Measurements from ENCODE around the gene ZNF500.
"Not testable (repeated sequence)": the region's sequence is repeated elsewhere in the genome, so short reads cannot be mapped to it uniquely, and the experiment has no call there.

Gene ZNF500

DNA sequence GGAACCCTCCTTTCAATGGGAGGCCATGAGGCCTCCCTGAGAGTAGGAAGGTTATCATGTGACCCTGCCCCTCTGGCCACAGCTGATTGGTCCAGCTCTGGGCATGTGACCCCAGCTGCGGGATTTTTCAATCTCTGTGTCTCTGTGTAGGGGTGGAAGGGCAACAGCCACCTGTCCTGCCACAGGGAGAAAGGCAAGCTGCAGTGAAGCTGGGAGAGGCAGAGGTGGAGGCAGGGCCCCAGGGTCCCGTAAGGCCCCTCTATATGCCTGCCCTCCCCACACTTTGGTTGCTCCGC, 21.7 kb downstream of the ZNF500 start:
- DNase-seq (ENCODE audit: low read depth in 2 of 2), result no peak

DNA sequence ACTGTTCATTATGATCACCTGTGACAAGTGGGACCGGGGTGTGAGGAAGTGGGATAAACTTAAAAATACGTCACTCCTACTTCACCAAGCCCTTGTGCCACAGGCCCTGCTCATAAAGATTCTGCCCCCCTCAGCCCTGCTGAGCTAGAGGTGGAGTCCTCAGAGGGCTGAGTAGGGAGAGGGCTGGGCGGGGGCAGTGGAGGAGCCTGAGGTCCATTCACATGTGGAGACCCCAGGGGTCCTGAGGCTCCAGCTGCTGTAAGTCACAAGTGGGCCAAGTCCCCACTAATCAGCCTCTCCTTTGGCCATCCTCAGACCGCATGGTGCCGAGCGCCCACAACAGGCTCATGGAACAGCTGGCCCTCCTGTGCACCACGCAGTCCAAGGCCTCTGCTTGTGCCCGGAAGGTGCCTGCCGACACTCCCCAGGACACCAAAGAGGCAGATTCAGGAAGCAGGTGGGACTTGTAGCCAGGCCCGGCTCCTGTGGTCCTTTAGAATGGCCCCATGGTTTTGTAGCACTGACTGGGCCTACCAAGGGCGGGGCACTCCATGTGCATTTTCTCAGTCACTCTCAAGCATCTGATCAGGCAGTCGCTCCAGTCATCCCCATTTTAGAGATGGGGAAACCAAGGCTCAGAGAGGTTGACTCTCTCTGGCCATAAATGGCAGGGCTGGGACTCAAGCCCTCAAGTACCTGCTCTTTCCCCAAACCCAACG, 22.2 kb downstream of the ZNF500 start:
- DNase-seq (ENCODE audit: low read depth in 2 of 2), result no peak

DNA sequence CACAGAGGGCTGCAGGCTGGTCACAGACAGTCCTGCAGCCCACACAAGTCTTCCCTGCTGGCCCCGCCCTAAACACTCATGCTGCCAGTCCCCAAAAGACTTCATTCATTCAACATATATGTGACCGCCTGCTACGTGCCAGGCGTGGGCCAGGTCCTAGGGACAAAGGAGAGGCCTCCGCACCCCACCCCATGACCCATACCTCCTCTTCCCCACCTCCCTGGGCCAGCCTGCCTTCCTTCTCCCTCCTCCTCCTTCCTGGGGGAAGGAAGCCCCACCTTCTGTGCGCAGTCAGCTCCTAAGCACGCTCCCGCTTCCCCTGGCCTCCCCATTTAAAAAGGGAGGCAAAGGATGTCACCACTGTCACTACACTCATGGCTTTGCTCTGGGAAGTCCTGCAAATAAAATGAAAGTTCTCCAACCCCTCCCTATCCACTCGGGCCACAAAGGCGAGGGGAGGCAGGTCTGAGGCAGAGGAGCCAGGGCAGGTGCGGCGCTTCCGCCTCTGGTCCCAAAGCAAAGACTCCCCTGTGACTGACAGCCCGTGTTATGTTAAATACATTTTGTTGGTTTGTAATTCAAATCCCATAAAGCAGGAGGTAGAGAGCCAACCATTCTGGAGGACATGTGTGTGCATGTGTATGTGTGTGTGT, 23.6 kb downstream of the ZNF500 start:
- no peak for DNase-seq (ENCODE audit: low read depth in 2 of 2)

DNA sequence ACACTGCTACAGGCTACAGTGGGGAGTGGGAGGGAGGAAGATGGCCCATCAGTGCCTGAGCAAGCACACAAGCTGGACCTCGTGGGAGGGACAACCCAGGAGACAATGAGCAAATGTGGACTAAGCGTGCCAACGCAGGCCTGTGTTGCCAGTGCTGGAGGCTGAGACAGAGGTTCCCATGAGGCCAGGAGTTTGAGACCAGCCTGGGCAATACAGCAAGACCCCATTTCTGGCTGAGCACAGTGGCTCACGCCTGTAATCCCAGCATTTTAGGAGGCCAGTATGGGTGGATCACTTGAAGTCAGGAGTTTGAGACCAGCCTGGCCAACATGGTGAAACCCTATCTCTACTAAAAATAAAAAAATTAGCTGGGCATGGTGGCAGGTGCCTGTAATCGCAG, 28.6 kb downstream of the ZNF500 start:
- DNase-seq (ENCODE audit: low read depth in 2 of 2), result not testable (repeated sequence)

DNA sequence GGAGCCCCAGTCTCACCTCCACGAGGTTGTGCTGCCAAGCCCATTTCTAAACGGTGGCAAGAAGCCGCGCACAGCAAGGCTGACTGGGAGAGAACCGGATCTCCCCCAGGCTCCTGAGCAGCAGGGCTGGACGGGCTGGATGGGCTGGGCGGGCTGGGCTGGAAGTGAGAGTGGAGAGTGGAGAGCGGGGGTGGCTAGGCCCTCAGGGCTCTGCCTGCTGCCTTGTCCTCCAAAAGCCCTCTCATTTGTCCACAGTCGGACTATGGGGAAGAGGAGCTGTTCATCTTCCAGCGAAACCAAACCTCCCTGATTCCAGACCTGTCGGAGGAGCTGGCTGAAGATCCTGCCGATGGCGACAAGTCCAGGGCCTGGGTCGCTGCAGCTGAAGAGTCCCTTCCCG, 29.4 kb downstream of the ZNF500 start:
- DNase-seq (ENCODE audit: low read depth in 2 of 2), result no peak

DNA sequence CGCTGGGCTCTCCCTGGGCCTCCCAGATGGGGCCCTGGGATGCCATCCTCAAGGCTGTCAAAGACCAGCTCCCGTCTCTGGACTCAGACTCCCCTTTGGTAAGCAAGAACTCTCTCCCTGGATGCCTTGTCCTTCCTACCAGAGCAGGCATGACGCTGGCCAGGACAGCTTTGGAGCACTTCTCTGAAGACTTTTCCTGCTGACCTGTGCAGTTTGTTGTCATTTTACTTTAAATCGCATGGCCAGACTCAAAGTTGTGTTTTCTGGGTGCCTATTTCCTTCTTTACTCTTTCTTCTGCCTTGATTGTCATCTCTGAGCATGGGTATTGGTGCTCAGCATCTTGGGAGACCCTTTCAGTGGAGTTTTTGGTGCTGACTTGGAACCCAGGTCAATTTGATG, 30.4 kb downstream of the ZNF500 start:
- DNase-seq (ENCODE audit: low read depth in 2 of 2), result no peak

DNA sequence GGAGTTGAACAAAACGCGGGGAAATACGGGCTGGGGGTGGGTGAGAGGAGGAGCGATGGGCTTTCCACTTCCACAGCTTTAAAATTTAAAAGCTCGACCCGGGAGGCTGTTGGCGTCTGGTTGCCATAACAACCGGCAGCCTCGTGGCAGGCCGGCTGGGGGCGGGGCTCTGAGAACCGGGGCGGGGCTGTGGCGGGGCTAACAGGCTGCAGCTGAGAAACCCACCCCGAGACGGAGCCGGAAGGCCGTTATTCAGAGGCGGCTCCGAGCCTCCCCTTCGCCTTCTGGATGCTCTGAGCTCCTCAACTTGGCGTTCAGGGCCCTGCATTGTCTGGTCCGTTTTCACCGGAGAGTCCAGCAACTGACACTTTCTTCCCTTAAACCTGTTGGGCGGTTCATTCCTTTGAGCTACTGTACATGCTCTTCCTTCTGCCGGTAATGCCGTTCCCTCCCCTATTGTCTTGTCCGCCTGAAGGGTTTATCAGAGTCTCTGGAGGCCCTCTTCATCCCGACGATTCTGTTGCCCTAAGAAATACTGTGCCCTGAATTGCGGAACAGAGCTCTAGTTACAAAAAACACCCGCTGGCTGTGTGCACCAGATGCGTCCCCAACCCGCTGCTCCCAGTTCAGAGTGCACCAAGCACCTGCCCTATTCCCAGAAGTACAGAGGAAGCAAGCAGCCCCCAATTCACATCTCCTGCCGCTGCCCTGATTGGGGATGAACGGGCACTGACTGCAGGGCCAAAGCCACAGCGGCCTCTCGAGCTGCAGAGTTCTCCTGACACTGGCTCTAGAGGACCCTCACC, 32.0 kb downstream of the ZNF500 start:
- peak; percentile 49 to 56 for DNase-seq (ENCODE audit: low read depth in 2 of 2)

DNA sequence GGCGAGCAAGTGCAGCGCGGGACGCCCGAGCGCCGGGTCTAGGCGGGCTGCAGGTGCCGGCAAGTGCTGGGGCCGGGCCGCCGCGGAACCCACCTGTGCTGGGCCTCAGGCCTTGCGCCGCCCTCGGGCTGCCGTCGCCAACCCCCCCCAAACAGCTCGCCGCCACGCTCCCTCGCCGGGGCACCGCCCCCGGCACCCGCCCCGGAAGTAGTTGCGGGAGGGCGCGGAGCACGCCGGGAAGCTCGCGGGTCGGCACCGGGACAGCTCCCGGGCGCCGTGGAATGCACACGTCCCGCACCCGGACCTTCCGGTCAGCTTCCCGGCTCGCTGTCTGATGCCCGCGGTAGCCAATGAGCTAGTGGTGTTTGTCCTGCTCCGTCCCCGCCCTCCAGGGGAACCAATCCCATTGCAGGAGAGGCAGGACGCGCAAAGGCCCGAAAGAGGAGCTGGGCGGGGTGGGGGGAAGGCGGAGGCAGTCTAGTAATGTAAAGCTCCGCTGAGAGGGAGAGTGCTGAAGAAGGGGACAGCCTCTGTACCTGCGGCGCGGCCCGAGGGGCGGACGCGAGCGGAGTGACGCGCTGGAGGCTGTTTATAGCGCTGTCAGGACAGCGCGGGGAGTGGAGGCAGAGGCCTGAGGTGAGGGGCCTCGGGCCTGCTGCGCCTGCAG, 32.8 kb downstream of the ZNF500 start, which contains the start of the genes ANKS3 and DNAAF8:
Gene ANKS3, minus strand, starts transcription at position 209 of the 667 bp plus-strand sequence. CDS start 4,122 bp downstream, outside the sequence.
Gene DNAAF8, plus strand, starts transcription at position 475 of the 667 bp plus-strand sequence. CDS start 1,978 bp downstream, outside the sequence.
- DNase-seq (ENCODE audit: low read depth in 2 of 2), result peak; percentile 90 to 91

DNA sequence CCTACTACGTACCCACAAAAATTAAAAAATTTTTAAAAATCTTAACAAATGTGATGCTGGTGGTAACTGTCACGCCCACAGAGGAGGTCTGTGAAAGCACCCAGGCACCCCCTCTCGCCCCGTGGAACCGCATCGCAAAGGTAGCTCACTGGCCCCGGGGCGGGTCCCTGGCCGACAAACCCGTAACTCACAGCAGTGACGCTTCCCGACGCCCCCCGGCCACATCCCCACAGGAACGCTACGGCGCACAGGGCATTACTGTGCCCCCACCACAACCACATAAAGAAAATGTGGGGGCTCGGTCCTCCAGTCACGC, 33.3 kb downstream of the ZNF500 start:
- no peak for DNase-seq (ENCODE audit: low read depth in 2 of 2)

DNA sequence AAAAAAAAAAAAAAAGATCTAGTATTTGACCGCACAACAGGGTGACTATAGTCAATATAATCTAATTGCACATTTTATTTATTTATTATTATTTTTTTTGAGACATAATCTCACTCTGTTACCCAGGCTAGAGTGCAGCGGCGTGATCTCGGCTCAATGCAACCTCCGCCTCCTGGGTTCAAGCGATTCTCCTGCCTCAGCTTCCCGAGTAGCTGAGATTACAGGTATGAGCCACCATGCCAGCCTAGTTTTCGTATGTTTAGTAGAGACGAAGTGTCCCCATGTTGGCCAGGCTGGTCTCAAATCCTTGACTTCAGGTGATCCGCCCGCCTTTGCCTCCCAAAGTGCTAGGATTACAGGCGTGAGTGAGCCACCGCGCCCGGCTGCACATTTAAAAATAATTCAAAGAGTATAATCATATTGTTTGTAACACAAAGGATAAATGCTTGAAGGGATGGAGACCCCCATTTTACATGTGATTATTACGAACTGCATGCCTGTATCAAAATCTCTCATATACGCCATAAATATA, 33.7 kb downstream of the ZNF500 start:
- no peak for DNase-seq (ENCODE audit: low read depth in 2 of 2)

DNA sequence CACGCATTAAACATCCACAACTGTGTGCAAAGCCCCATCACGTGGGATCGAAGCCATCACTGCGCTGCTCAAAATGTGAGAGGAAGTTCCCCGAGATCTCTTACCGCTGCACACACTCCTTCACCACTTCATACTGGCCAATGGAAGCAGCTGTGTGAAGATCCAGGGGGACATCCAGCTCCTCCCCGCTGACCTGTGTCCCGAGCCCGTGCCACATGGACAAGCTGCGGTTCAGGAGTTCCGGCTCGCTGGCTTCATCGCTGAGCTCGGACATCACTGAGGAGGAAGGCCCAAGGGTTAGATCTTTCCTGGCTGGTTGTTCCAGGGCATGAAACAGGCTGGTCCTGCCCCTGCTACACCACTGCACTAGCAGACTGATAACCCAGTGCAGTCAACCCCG, 37.1 kb downstream of the ZNF500 start:
- no peak for DNase-seq (ENCODE audit: low read depth in 2 of 2)

DNA sequence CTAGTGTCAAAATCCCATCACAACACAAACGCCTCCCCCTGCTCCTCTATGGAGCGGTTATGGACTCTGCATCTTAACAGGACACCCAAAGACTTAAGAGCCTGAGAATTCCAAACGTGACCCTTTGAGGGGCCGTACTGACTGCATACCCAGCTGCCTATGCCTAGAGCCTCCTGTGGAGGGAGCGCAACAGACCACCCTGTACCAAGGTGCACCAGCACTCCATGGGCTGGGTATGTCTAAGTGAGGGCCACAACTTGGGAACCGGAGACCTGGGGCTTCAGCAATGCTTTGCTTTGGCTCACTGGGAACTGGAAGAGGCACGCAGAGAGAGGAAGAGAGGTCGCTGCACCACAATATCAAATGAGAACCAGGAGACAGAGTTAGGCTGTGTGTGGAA, 38.3 kb downstream of the ZNF500 start:
- no peak for DNase-seq (ENCODE audit: low read depth in 2 of 2)

DNA sequence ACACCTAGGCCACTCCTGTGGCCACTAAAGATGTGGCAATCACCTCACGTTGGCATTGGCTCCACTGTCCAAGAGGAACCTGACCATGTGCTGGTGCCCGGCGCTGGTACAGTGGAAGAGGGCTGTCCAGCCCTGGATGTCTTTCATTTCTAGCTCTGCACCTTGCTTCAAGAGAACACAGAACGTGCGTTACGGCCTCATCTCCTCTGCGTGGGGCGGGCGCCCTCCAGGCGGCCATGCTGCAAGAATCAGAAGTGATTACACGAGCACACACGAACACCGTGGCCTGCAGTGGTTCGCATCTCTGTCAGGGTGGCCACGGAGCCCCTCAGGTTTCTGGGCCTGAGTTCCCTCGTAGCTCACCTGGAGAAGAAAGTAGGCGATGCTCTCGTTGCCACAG, 40.3 kb downstream of the ZNF500 start:
- DNase-seq (ENCODE audit: low read depth in 2 of 2), result no peak

DNA sequence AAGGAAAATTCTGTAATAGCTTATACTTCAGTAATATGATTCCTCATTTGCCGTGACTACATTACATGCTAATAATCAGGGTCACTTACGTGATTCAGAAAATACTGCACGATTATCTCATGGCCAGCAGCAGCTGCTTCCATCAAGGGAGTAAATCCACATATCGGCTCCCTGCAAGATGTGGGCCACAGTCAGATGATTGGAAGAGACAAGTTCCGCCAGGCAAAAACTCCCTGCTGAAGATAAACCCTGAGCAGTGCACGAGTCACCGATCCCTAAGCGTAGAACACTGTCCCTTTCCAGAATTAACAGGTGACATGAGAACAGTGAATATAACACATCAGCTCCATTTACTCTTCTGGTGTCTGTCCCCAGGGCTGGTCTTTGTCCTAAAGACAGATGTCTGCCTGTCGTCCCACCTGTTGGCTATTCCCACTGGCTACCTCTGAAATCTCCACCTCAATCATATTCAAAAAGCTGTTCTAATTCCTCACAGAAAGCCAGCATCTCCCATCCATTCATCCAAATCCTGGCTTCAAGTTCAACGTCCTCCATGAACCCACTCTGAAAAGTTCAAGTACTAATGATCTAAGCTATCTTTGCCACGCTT, 42.2 kb downstream of the ZNF500 start:
- no peak for DNase-seq (ENCODE audit: low read depth in 2 of 2)

DNA sequence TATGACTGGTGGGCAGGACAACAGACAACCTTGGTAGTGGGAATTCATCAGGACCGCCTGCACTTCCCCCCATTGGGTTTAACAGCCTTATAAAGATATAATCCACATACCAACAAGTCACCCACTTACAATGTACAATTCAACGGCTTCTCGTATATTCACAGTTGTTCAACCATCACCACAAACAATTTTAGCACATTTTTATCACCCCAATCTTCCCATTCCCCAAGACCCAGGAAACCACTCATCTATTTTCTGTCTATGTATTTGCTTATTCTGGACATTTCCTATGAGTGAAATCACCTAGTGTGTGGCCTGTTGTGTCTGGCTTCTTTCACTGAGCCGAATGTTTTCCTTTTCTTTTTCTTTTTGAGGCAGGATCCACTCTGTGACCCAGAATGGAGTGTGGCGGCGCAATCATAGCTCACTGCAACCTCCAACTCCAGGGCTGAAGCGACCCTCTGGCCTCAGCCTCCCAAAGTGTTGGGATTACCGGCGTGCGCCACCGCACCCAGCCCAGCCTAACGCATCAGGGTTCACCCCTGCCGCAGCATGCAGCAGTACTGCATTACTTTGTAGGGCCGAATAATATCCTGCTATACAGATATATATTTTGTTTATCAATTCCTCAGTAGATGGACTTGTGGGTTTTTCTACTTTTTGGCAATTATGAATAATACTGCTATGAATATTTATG, 43.7 kb downstream of the ZNF500 start:
- DNase-seq (ENCODE audit: low read depth in 2 of 2), result no peak

DNA sequence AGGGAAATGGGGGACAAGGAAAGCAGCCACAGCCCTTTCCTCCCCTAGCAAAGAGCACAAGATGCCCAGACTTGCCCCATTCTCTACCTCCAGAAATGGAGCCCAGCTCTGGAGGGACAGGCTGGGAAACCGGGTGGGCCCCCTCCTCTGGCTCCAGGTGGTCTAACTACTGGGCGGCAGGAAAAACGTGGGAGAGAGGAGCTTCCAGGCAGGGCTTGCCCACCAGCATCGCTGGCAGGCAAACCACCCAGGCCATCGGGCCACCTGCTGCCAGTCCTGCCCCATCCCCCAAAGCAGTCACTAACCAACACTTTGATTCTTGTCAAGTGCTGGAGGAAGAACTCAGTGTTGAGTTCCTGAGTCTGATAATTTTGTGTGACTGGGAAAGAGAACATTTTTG, 48.5 kb downstream of the ZNF500 start:
- no peak for DNase-seq (ENCODE audit: low read depth in 2 of 2)

DNA sequence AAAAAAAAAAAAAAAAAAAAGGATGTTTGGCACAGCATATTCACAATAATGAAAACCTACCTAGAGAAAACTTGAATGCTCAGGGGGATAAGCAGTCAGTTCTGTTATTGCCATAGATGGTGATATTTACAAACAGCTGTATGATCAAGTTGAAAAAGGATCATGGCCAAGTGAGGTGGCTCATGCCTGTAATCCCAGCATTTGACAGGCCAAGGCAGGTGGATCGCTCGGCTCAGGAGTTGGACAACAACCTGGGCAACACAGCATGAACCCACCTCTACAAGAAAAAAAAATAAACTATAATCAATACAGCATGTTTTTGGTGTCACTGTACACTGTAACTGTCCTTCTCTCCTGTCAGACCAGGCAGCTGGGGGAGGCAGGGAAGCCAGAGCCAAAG, 52.0 kb downstream of the ZNF500 start:
- DNase-seq (ENCODE audit: low read depth in 2 of 2), result no peak

DNA sequence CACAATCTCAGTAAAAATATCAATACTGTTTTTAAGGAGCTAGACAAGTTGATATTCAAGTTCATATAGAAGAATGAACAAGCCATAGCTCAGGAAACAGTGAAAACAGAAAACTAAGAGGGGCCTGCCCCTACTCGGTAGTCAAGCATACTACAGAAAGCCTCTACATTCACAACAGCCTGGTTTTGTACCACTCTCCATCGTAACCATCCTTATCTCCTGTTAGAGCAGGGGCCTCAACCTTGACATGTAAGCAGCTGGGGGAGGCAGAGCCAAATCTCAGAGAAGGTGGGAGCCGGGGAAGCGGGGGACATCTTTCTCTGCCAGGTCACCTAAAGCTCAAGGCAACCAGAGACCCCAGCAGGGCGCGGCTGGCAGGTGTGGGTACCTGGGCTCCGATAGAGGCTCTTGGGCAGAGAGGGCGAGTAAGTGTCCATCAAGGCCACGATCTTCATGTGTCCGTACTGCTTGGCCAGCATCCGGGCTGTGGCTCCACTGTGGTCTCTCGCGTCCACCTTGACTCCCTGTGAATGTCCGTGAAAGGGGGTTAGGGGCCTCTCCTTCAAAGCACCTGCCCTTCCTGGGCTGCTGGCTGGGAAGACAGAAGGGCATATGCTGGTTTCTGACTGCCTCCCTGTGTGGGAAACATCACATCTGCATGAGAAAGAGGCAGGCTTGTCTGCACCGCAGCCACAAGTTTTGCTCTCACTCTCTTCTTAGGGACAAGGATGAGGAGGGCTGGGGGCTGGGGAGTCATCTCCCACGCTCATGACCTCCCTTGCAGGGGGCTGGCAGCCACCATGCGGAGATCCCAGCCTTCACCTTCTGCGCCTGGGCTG, 53.1 kb downstream of the ZNF500 start:
- DNase-seq (ENCODE audit: low read depth in 2 of 2), result no peak

DNA sequence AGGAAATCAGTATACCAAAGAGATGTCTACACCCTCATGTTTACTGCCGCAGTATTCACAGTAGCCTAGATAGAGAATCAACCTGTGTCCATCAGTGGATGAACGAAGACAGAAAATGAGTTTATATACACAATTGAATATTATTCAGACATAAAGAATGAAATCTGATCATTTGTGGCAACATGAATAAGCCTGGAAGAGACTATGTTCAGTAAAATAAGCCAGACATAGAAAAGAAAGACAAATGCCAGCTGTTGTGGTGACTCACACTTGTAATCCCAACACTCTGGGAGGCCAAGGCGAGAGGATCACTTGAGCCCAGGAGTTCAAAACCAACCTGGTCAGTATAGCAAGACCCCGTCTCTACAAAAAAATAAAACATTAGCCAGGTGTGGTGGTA, 57.5 kb downstream of the ZNF500 start:
- DNase-seq (ENCODE audit: low read depth in 2 of 2), result no peak

DNA sequence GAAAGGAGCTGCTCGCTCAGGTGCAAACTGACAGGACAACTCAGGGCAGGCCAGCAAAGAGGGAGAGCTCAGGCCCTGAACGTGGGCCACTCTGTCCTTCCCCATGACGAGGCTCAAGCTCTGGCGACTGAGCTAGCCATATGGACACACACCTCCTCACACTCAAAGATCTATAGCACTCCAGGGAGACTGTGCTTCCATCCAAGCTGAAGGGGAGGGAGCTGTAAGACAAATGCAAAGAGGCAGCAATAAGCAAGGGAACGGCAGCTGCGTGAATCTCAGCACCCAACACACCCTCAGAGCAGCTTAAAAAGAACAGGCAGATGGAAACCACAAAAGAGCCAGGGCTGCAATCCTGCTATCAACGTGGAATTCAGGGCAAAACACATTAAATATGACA, 60.1 kb downstream of the ZNF500 start:
- DNase-seq (ENCODE audit: low read depth in 2 of 2), result no peak

All from fibroblast of skin of left biceps (primary cell).